Fibroblast of skin of scalp (primary cell): Measurements from ENCODE around the gene GHRL.

Source experiments
- DNase-seq: peaks from one replicate; pipeline ENCODE4 v3.0.0-alpha.2; 2013

The GHRL gene

GRCh38 chr3:10240799-10241198 is 51.9 kb downstream of the GHRL start:
- no peak for DNase-seq

GRCh38 chr3:10238345-10239183 is 54.2 kb downstream of the GHRL start:
- DNase-seq, result no peak
